Stromal cell of bone marrow (primary cell): ENCODE results near the gene LILRA1.
"Not testable (repeated sequence)": the region's sequence is repeated elsewhere in the genome, so short reads cannot be mapped to it uniquely, and the experiment has no call there.

Experiments
- DNase-seq: peaks from one replicate; pipeline ENCODE4 v3.0.0-alpha.2; 2012; ENCODE audit warnings: low read depth

The LILRA1 gene

DNA sequence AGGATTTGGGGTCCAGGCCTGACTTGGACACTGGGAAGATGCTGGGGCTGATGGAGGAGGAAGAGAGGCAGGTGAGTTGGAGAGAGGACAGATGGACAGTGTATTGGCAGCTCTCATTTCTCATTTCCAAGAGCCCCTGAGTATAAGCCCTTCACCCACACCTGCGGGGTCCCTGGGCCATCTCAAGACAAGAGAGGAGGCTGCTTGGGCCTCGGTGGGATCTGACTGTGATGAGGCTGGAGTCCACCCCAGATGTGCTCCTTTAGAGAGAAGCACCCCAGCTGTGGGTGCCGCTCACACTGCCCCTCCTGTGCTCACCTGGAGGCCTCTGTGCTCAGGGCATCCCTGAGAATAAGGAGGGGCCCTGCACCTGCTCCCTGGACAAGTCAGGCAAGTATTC, 16.1 kb upstream of the LILRA1 start:
- no peak for DNase-seq

DNA sequence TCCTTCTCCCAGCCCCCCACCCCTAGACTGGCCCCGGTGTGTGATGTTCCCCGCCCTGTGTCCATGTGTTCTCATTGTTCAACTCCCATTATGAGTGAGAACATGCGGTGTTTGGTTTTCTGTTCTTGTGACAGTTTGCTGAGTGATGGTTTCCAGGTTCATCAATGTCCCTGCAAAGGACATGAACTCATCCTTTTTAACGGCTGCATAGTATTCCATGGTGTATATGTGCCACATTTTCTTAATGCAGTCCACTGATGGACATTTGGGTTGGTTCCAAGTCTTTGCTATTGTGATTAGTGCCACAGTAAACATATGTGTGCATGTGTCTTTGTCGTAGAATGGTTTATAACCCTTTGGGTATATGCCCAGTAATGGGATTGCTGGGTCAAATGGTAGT, 15.2 kb upstream of the LILRA1 start:
- not testable (repeated sequence) for DNase-seq

DNA sequence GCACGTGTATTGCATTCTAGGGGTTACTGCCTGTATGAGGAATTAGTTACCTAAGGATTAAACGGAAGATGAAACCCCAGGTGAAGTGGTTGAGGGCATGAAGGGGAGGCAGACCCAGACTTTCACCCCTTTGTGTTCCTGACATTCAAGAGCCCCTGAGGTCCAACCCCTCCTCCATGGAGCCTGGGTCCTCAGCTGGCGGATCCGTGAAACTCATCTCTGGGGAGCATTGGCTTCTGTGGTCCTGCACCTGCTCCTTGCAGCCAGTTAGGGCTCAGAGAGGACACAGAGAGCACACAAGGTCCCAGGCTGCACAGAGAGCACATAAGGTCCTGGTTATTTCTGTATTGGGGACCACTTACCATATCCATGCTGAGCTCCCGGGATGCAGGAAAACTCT, 7.0 kb upstream of the LILRA1 start:
- DNase-seq, result no peak

DNA sequence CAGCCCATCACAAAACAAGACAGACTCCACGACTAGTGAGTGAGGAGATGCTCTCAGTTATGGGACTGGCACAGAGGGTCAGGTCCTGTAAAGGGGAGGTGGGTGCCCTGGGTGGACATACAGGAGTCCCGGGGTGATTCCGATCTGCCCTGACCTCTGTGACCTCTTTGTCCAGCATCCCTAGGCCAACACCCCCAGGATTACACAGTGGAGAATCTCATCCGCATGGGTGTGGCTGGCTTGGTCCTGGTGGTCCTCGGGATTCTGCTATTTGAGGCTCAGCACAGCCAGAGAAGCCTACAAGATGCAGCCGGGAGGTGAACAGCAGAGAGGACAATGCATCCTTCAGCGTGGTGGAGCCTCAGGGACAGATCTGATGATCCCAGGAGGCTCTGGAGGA, 6.4 kb upstream of the LILRA1 start:
- no peak for DNase-seq

DNA sequence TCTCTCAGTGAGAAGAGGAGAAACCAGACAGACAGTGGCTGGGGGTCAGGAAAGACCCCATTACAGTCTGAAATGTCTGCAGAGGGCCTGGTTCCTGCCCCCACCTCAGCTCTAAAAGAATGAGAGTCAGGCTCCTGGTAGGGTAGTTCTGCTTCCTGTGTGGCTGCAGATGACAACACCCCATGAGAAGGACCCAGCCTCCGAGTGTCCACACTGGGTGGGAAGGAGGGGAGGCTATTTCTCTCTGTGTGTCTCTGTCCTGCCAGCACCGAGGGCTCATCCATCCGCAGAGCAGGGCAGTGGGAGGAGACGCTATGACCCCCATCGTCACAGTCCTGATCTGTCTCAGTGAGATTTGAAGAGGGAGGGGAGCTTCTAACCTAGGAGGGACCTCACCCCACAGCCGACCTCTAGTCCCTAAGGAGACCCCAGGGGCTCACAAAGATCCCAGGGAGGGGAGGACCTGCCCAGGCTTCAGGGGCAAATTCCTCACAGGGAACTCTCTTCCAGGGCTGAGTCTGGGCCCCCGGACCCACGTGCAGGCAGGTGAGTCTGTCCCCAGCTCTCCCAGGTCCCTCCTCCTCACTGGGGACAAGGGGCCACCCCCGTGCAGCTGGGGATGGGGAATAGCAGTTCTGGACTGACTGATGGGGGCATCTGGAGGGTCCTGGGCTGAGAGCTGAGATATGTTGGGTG, 647 bp downstream of the LILRA1 start:
- not testable (repeated sequence) for DNase-seq

DNA sequence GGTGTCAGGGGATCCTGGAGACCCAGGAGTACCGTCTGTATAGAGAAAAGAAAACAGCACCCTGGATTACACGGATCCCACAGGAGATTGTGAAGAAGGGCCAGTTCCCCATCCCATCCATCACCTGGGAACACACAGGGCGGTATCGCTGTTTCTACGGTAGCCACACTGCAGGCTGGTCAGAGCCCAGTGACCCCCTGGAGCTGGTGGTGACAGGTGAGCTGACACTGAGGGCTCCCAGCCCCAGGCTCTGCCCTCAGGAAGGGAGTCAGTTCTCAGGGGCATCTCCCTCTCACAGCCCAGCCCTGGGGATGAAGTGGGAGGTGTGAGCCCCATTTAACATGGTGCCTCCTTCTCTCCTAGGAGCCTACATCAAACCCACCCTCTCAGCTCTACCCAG, 1.3 kb downstream of the LILRA1 start:
- DNase-seq, result no peak

DNA sequence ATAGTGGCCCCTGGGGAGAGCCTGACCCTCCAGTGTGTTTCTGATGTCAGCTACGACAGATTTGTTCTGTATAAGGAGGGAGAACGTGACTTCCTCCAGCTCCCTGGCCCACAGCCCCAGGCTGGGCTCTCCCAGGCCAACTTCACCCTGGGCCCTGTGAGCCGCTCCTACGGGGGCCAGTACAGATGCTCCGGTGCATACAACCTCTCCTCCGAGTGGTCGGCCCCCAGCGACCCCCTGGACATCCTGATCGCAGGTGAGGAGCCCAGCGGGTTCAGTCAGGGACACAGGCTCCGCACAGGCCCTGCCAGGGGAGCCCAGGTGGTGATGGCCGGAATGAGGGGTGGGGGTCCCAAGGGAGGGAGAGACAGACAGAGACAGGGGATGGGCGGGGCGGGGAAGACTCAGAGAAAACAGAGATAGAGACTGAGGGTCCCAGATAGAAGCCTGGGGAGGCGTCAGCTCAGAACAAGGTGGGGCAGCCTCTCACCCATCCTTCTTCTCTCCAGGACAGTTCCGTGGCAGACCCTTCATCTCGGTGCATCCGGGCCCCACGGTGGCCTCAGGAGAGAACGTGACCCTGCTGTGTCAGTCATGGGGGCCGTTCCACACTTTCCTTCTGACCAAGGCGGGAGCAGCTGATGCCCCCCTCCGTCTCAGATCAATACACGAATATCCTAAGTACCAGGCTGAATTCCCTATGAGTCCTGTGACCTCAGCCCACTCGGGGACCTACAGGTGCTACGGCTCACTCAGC, 2.4 kb downstream of the LILRA1 start:
- DNase-seq, result not testable (repeated sequence)

DNA sequence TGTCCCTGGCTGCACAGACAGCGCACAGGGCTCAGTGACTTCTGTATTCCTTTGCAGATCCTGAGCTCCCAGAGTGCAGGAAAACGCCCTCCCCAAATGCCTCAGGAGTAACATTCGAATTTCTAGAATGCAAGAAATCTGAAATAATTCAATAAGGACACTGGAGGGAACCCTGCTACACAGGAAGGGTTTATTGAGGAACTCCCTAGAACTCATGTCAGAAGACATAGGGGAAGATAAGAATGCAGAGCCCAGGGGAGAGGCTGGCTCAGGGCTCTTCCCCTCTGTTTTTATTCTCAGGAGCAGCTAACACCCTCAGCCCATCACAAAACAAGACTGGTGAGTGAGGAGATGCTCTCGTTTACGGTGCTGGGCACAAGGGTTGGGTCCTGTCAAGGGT, 6.8 kb downstream of the LILRA1 start:
- no peak for DNase-seq

DNA sequence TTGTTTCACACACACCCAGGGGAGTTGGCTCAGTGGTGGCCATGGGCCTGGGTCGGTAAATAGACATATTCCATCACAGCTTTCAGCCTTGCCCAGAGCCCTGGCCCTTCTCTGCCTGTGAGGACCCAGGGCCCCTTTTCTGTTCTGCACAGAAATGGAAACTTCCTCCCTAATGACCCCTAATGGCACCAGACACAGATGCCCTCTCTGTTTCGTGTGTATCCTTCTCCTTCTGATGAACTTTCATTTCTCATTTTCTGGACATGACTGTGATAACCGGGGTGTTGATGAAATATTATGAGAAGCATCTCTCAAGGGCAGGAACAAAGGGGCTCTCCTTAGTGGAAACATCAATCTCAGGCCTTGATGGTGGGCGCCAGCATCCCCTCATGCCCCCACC, 12.8 kb downstream of the LILRA1 start:
- no peak for DNase-seq

DNA sequence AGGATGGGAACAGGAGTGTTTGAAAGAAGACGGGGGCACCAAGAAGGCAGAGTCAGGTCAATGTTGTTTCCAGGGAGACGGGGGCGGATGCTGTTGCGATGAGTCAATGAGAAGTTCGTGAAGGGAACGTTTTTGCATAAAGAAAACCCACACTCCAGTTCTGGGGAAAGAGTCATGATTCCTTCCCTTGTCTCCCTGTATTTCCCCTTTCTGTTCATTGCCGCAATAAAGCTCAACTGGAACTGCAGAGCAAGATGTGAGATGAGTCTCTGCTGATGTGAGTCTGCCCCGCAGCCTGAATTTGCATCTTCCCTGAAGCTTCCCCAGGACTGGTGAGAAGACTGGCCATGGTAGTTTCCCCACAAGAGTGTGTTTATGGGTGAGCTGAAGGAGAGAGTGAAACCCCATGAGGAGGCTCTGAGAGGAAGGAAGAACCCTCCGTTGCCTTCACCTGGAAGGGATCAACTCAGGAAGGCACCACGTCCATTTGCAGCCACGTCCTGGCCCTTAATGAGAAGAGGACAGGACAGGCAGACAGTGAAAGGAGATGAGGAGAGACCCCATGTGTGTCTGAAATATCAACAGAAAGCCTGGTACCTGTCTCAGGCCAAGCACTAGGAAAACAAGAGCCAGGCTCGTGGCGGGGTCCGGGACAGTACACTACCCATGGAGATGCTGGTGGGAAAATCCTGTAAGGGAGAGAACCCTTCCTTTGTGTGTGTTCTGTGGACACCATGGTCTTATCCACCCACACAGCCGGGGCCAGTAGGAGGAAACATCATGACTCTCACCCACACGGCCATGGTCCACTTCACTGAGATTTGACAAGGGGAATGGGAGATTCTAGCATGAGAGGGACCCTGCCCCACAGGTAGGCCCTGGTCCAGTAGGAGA, 13.7 kb downstream of the LILRA1 start:
- no peak for DNase-seq

DNA sequence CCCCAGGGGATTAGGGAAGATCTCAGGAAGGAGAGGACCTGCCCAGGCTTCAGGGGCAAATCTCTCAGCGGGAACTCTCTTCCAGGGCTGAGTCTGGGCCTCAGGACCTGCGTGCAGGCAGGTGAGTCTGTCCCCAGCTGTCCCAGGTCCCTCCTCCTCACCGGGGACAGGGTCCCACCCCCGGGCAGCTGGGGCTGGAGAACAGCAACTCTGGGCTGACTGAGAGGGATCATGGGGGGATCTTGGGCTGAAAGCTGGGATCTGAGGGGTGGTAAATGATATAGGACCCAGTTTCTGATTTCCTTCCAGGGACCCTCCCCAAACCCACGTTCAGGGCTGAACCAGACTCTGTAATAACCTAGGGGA, 14.3 kb downstream of the LILRA1 start:
- DNase-seq, result no peak

DNA sequence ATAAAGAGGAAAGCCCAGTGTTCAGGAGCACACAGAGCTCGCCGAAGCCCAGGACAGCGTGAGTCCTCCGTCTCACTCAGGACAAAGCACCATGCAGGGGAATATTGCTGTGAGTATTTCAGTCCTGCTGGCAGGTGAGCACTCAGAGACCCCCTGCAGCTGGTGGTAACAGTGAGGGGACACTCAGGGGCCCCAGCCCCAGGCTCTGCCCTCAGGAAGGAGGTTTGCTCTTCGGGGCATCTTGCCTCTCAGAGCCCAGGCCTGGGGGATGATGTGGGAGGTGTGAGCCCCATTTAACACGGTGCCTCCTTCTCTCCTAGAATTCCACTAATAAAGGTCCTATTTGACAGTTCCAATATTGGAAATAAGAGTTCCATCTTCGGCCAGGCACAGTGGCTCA, 14.8 kb downstream of the LILRA1 start:
- DNase-seq, result no peak

DNA sequence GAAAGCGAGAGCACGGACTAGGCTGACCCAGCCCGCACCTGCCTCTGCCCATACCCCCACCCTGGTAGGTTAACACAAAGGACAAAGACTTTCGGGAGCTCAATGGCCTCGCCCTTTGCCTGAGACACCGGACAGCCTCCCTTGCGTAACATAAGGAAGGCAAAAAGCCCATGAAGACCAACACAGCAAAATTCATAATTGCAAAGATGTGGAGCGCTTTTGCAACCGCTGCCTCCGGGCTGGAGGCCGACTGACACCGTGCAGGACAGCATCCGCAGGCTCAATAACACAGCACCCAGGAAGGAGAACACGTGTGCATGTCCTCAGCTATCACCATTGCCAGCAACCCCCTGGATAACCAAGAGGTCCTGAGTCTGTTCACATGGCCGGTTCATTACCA, 15.4 kb downstream of the LILRA1 start:
- no peak for DNase-seq

DNA sequence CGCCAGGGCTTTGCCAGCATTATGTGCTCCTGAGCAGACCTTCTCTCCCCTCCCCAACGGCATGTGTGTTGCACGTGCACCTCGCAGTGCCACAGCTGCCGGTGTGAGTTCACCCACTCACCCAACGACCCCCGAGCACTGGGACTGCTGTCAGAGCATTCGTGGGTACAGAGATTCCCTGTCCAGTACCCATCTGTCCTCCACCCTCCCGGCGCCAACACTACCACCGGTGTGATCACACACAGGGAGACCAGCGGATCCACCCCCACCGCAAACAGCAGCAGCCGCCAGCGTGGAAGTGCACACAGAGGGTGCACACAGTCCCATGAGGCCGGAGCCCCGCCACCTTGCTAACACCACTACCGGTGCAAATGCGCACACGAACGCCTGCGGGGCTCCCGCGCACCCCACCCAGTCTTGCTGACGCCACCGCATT, 15.9 kb downstream of the LILRA1 start:
- no peak for DNase-seq

DNA sequence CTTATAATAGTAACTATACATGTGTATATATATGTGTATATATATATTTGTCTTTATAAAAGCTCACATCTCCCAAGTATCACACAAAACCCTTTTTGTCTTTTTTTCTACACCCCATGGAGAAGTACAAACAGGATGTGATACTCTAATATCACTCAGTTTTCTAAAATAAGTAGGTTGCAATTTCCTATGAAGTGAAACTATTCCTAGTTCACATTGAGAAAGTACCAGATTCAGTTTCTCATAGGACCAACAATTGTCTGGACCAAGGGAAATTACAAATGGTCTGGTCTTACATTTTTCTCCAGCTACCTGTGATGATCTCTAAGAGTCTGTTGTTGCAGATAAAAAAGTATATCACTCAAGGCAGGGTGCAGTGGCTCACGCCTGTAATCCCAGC, 19.0 kb downstream of the LILRA1 start:
- DNase-seq, result no peak

DNA sequence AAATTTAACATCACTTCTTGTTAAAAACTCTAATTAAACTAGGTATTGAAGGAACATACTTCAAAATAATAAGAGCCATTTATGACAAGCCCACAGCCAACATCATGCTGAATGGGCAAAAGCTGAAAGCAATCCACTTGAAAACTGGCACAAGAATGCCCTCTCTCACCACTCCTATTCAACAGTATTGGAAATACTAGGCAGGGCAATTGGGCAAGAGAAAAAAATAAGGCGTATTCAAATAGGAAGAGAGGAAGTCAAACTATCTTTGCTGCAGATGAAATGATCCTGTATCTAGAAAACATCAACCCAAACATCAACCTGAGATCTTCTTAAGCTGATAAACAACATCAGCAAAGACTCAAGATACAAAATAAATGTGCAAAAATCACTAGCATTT, 21.3 kb downstream of the LILRA1 start:
- no peak for DNase-seq

DNA sequence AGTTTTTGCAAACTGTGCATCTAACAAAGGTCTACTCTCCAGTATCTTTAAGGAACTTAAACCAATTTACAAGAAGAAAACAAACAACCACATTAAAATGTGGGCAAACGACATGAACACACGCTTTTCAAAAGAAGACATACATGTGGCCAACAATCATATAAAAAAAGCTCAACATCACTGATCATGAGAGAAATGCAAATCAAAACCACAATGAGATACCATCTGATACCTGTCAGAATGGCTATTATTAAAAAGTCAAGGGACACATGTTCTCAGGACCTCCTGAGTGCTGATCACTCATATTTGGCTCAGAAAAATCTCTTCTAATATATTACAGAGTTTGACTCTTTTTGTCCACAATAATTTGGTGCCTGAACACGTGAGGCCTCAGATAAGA, 22.6 kb downstream of the LILRA1 start:
- DNase-seq, result no peak

DNA sequence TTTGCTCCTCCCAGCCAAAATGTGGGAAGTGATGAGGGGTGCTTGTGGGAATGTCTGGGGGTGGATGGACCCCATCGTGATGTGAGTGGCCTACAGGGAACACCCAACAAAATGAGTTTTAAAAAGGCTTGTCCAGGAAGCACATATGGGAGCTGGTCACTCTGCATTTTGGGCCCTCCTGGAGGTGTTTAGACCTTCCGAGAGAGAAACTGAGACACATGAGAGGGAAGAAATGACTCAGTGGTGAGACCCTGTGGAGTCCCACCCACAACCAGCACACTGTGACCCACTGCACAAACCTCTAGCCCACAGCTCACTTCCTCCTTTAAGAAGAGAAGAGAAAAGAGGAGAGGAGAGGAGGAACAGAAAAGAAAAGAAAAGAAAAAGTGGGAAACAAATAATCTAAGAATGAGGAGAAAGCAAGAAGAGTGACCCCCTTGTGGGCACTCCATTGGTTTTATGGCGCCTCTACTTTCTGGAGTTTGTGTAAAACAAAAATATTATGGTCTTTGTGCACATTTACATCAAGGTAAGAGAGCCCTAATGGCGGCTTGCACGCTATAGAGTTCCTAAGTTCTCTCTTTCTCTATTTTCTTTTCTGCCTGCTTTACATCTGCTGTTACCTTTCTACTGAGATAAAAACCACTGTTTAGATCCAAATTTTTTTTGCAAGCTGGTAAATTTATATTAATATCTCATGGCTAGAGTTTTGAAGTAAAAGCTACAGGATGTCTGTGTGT, 23.6 kb downstream of the LILRA1 start:
- DNase-seq, result no peak

DNA sequence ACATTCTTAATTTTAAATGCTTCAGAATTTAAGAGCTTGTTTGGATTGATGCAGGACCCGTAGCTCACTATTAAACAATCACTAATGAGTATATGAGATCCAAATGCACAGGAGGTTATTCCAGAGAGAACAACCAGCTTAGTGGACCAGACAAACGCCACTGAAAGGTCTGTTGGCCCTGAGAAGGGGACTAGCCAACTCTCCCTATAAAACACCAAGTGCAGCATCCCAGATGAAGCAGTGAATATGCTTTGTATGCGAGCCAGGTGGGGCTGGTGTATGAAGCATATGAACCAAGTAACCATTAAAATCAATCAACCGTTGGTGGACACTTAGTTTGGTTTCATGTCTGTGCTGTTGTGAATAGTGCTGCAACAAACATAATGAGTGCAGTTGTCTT, 27.0 kb downstream of the LILRA1 start:
- no peak for DNase-seq

DNA sequence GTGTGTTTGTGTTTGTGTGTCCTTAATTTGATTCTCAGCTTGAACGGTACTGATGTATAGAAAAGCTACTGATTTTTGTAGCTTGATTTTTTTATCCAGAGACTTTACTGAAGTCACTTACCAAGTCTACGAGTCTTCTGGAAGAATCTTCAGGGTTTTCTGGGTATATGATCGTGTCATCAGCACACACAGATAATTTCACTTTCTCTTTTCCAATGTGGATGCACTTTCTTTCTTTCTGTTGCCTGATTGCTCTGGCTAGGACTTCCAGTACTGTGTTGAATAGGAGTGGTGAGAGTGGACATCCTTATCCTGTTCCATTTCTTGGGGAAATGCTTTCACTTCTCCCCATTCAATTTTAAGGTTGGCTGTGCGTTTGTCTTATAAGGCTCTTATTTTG, 29.0 kb downstream of the LILRA1 start:
- DNase-seq, result no peak

DNA sequence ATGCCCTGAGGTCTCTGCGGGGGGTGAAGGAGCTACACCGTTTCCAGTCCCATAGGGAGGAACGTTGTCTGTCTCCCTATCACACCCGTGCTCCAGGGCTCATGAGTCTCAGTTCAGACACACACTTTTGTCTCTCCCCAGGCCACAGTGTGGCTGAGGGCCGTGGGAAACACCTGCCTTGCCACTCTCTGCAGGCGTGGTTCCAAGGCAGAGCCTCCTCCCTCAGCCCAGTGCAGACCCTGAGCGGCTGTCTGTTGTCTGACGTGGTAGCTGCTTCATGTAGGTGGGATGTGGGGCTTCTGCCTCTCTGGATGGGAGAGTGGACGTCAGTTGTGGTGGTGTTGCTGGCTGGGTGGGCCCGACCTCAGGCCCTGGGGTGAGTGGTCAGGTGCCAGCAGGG, 30.8 kb downstream of the LILRA1 start:
- not testable (repeated sequence) for DNase-seq
